Measurements from ENCODE around the gene SNX10. TPM values are rescaled to one million over a fixed set of nuclear protein-coding genes. Genes with fewer than 3 reads are reported as not detected.

SNX10 gene
- total RNA-seq, 1 donor from 2014 or later: 0.53 TPM

GRCh38 chr7:26267601-26268166 is 24.0 kb upstream of the SNX10 start:
- FAIRE-seq (no peak), DNase-seq (ENCODE audit: low read depth) (no peak)
- H3K27me3 ChIP-seq (ENCODE audit: control insufficient read depth, insufficient read depth, low read length): no peaks in the 10 kb centered on the region
- TF ChIP-seq CTCF (IDR thresholded peaks at IDR 0.05; ENCODE audit: insufficient read depth, low read length, severe bottlenecking): no peak
- H3K4me3 ChIP-seq (ENCODE audit: low read depth, low read length): no peak overlapping the region
- H3K36me3 ChIP-seq (ENCODE audit: control insufficient read depth, insufficient read depth, low read length): no peaks in the 10 kb centered on the region

- H3K36me3 ChIP-seq (ENCODE audit: control insufficient read depth, insufficient read depth, low read length): no peaks in the 10 kb centered on the region
- FAIRE-seq (no peak), DNase-seq (ENCODE audit: low read depth) (no peak)
- no peak for TF ChIP-seq CTCF (IDR thresholded peaks at IDR 0.05; ENCODE audit: insufficient read depth, low read length, severe bottlenecking)
- no peaks in the 10 kb centered on the region for H3K27me3 ChIP-seq (ENCODE audit: control insufficient read depth, insufficient read depth, low read length)
- no peak overlapping the region for H3K4me3 ChIP-seq (ENCODE audit: low read depth, low read length)
Observed at GRCh38 chr7:26275213-26275612, 16.4 kb upstream of the SNX10 start.

- DNase-seq (ENCODE audit: low read depth): peak; percentile 42
- FAIRE-seq: no peak
- Histone ChIP-seq H3K36me3 (ENCODE audit: control insufficient read depth, insufficient read depth, low read length) (no peaks in the 10 kb centered on the region), H3K27me3 (ENCODE audit: control insufficient read depth, insufficient read depth, low read length) (no peaks in the 10 kb centered on the region), H3K4me3 (ENCODE audit: low read depth, low read length) (no peak overlapping the region)
- TF ChIP-seq CTCF (IDR thresholded peaks at IDR 0.05; ENCODE audit: insufficient read depth, low read length, severe bottlenecking): no peak
Observed at GRCh38 chr7:26278770-26279169, 12.9 kb upstream of the SNX10 start.

- no peak for TF ChIP-seq CTCF (IDR thresholded peaks at IDR 0.05; ENCODE audit: insufficient read depth, low read length, severe bottlenecking)
- Histone ChIP-seq H3K36me3 (ENCODE audit: control insufficient read depth, insufficient read depth, low read length) (no peaks in the 10 kb centered on the region), H3K27me3 (ENCODE audit: control insufficient read depth, insufficient read depth, low read length) (no peaks in the 10 kb centered on the region), H3K4me3 (ENCODE audit: low read depth, low read length) (no peak overlapping the region)
- DNase-seq (ENCODE audit: low read depth): no peak
- FAIRE-seq: no peak
Observed at GRCh38 chr7:26279405-26279804, 12.3 kb upstream of the SNX10 start.

- no peak for DNase-seq (ENCODE audit: low read depth)
- Histone ChIP-seq H3K4me3 (ENCODE audit: low read depth, low read length) (no peak overlapping the region), H3K27me3 (ENCODE audit: control insufficient read depth, insufficient read depth, low read length) (no peaks in the 10 kb centered on the region), H3K36me3 (ENCODE audit: control insufficient read depth, insufficient read depth, low read length) (no peaks in the 10 kb centered on the region)
- no peak for FAIRE-seq
- TF ChIP-seq CTCF (IDR thresholded peaks at IDR 0.05; ENCODE audit: insufficient read depth, low read length, severe bottlenecking): no peak
Observed at GRCh38 chr7:26280097-26280496, 11.6 kb upstream of the SNX10 start.

- Histone ChIP-seq H3K4me3 (ENCODE audit: low read depth, low read length) (no peak overlapping the region), H3K27me3 (ENCODE audit: control insufficient read depth, insufficient read depth, low read length) (no peaks in the 10 kb centered on the region), H3K36me3 (ENCODE audit: control insufficient read depth, insufficient read depth, low read length) (no peaks in the 10 kb centered on the region)
- FAIRE-seq (no peak), DNase-seq (ENCODE audit: low read depth) (no peak)
- TF ChIP-seq CTCF (IDR thresholded peaks at IDR 0.05; ENCODE audit: insufficient read depth, low read length, severe bottlenecking): no peak
Observed at GRCh38 chr7:26280723-26281122, 10.9 kb upstream of the SNX10 start.
